ENCODE results near the gene TCF4. TPM values are rescaled to one million over a fixed set of nuclear protein-coding genes. Genes with fewer than 3 reads are reported as not detected.
A peak's percentile ranks its signal among the peaks of the same experiment; 100 is the strongest.

Gene TCF4
- polyA plus RNA-seq, 1 experiment, result 47.3 TPM

DNA sequence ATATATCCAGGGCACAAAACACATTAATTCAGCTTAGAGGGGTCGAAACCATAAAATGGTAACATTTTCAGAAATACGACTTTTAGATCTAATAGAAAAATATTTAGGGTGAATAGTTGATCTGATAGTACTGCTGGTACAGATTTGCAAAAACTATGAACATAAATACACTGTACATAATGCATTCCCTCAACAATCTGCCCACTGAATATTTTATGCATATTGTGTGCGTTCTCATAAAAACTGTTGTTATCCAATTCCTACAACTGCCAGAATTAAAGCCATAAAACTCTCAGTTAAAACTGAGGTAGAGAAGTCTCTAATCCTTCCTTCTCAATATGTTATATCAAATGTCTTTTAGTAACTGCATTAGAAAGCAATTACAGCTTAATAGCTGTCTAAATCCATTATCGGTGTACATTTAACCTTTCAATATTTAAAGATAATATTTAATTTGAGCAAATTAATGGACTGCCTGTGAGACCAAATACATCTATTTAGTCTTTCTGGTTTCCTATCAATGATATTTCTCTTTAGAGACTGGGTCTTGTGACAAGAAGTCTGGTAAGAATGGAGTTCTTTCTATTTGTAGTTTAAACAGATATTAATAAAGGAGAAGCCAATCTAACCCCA is 32.5 kb downstream of the TCF4 start:
- H3K9me3 ChIP-seq (ENCODE audit: control insufficient read depth, insufficient read depth, low read length), result no peaks in the 10 kb centered on the region
- H3K27me3 ChIP-seq (ENCODE audit: control insufficient read depth, insufficient read depth, low read length), result no peaks in the 10 kb centered on the region
- no peak for TF ChIP-seq CTCF (IDR thresholded peaks at IDR 0.05; ENCODE audit: low read depth, low read length)
- DNase-seq (ENCODE audit: low read depth, low spot score), result no peak
- H3K4me3 ChIP-seq (ENCODE audit: low read depth, low read length), result no peak overlapping the region
- H3K27ac ChIP-seq (ENCODE audit: low read depth, low read length), result no peak overlapping the region
- CTCF ChIA-PET, result interaction anchor here (0.9 to 1.4 kb wide), 2 partner anchors 15 to 321 kb away, joined by 4 to 9 read pairs; no protein-coding TSS in a partner anchor
- POLR2A ChIA-PET, result interaction anchor here (0.6 kb wide), 1 partner anchor 34 kb away, joined by 4 read pairs; no protein-coding TSS in a partner anchor

GRCh38 chr18:55552526-55553189 is 35.3 kb downstream of the TCF4 start:
- Histone ChIP-seq H3K9me3 (ENCODE audit: control insufficient read depth, insufficient read depth, low read length) (no peaks in the 10 kb centered on the region), H3K4me3 (ENCODE audit: low read depth, low read length) (peak overlapping the region; percentile 14), H3K27me3 (ENCODE audit: control insufficient read depth, insufficient read depth, low read length) (no peaks in the 10 kb centered on the region), H3K27ac (ENCODE audit: low read depth, low read length) (no peak overlapping the region)
- CTCF ChIA-PET, result no interaction called here
- POLR2A ChIA-PET, result no interaction called here
- no peak for TF ChIP-seq CTCF (IDR thresholded peaks at IDR 0.05; ENCODE audit: low read depth, low read length)
- DNase-seq (ENCODE audit: low read depth, low spot score), result peak; percentile 78

GRCh38 chr18:55551227-55551626 is 36.8 kb downstream of the TCF4 start:
- ChIA-PET POLR2A (interaction anchor here (0.6 kb wide), 1 partner anchor 131 kb away, joined by 5 read pairs; no protein-coding TSS in a partner anchor), CTCF (no interaction called here)
- Histone ChIP-seq H3K27ac (ENCODE audit: low read depth, low read length) (no peak overlapping the region), H3K27me3 (ENCODE audit: control insufficient read depth, insufficient read depth, low read length) (no peaks in the 10 kb centered on the region), H3K9me3 (ENCODE audit: control insufficient read depth, insufficient read depth, low read length) (no peaks in the 10 kb centered on the region), H3K4me3 (ENCODE audit: low read depth, low read length) (no peak overlapping the region)
- DNase-seq (ENCODE audit: low read depth, low spot score), result no peak
- no peak for TF ChIP-seq CTCF (IDR thresholded peaks at IDR 0.05; ENCODE audit: low read depth, low read length)

- Histone ChIP-seq H3K27me3 (ENCODE audit: control insufficient read depth, insufficient read depth, low read length) (no peaks in the 10 kb centered on the region), H3K4me3 (ENCODE audit: low read depth, low read length) (no peak overlapping the region), H3K9me3 (ENCODE audit: control insufficient read depth, insufficient read depth, low read length) (no peaks in the 10 kb centered on the region), H3K27ac (ENCODE audit: low read depth, low read length) (no peak overlapping the region)
- DNase-seq (ENCODE audit: low read depth, low spot score), result no peak
- ChIA-PET POLR2A (interaction anchor here (0.6 kb wide), 1 partner anchor 130 kb away, joined by 5 read pairs; no protein-coding TSS in a partner anchor), CTCF (no interaction called here)
- TF ChIP-seq CTCF (IDR thresholded peaks at IDR 0.05; ENCODE audit: low read depth, low read length), result no peak
These were observed 37.5 kb downstream of the TCF4 start for GRCh38 chr18:55550471-55550870.

DNA sequence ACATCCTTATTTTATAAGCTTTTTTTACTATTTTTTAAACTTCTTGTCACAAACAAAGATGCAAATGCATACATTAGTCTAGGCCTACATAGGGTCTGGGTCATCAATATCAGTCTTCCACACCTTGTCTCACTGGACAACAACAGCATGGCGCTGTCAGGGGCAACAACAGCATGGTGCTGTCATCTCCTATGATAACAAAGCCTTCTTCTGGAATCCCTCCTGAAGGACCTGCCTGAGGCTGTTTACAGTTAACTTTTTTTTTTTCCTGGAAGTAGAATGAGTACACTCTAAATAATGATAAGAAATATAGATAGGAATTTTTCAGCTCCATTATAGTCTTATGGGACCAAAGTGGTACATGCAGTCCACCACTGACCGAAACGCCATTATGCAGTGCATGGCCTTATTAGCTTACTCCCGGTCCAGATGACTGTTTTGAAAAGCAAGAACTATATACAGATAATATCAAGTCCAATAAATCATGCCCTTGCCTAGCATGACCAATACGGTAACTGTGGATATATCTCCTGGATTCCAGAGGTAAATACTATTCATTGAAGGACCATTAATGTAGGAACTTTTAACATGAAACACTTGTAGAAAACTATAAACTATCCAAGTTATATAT is 38.4 kb downstream of the TCF4 start:
- Histone ChIP-seq H3K9me3 (ENCODE audit: control insufficient read depth, insufficient read depth, low read length) (no peaks in the 10 kb centered on the region), H3K27ac (ENCODE audit: low read depth, low read length) (no peak overlapping the region), H3K4me3 (ENCODE audit: low read depth, low read length) (no peak overlapping the region), H3K27me3 (ENCODE audit: control insufficient read depth, insufficient read depth, low read length) (no peaks in the 10 kb centered on the region)
- ChIA-PET POLR2A (no interaction called here), CTCF (interaction anchor here (0.7 kb wide), 3 partner anchors 28 to 617 kb away, joined by 3 read pairs; no protein-coding TSS in a partner anchor)
- DNase-seq (ENCODE audit: low read depth, low spot score), result no peak
- TF ChIP-seq CTCF (IDR thresholded peaks at IDR 0.05; ENCODE audit: low read depth, low read length), result no peak

Data from AG04450 (cell line).